Left cardiac atrium (tissue), 4 donors: ENCODE results near the gene PDPN. TPM values are rescaled to one million over a fixed set of nuclear protein-coding genes. Genes with fewer than 3 reads are reported as not detected.
A peak's percentile ranks its signal among the peaks of the same experiment; 100 is the strongest.
"Not testable (repeated sequence)": the region's sequence is repeated elsewhere in the genome, so short reads cannot be mapped to it uniquely, and the experiment has no call there.

Source experiments
- ATAC-seq, 2 donors: fragments of 200-7000 bp; cut with Tn5 transposase; one replicate each; pipeline ENCODE4 v1.9.1; 2020; ENCODE audit warnings: mild to moderate bottlenecking in 2 of 2, moderate library complexity in 2 of 2
- DNase-seq: peaks from one replicate; pipeline ENCODE4 v3.0.0-alpha.2; 2020
- intact Hi-C, 2 donors: fragments of 100-400 bp; cut with DNase I; formaldehyde crosslinking; loops; one replicate each; pipeline versions ENCODE4 v1.14.1 to v1.15.1; 2022 to 2023
- total RNA-seq, 2 donors: library from RNA; stranded (reverse); fragmentation: NEBNext Ultra II Directional; extraction: Animal tissue kit (Norgen Biotek cat#: 25700); gene quantifications; one replicate each; pipeline ENCODE4 v1.2.1, GENCODE V29; 2021
- donor health status: DM: no; HTN: yes; CAD: no.
- donor health status: DM: no; HTN: yes; CAD: no; lungs with severe emphysema.
- donor health status: DM: yes; HTN: yes; CAD: no.
- donor health status: Dilated cardiomyopathy.

Gene PDPN
- total RNA-seq, 2 donors from 2014 or later = 14.3 to 25.8 TPM

GRCh38 chr1:13570435-13570834 lies 13.2 kb upstream of the PDPN start:
- DNase-seq, ATAC-seq, intact Hi-C loops: not testable (repeated sequence)

GRCh38 chr1:13570924-13571323 lies 12.7 kb upstream of the PDPN start:
- ATAC-seq (no peak), DNase-seq (no peak)
- intact Hi-C loops = no loop called here

GRCh38 chr1:13573586-13573985 lies 10.0 kb upstream of the PDPN start:
- intact Hi-C loops = no loop called here
- DNase-seq = no peak
- no peak for ATAC-seq

GRCh38 chr1:13576926-13577325 lies 6.7 kb upstream of the PDPN start:
- ATAC-seq (peak; percentile 8 to 44), DNase-seq (no peak)
- intact Hi-C loops = no loop called here

- no peak for ATAC-seq
- intact Hi-C loops = no loop called here
- no peak for DNase-seq
These were observed 5.8 kb upstream of the PDPN start for GRCh38 chr1:13577846-13578245.

- DNase-seq = no peak
- no peak for ATAC-seq
- intact Hi-C loops = no loop called here
These were observed 2.2 kb upstream of the PDPN start for GRCh38 chr1:13581446-13581845.

- DNase-seq (no peak), ATAC-seq (no peak)
- intact Hi-C loops = no loop called here
These were observed 754 bp upstream of the PDPN start for GRCh38 chr1:13582713-13583443.

GRCh38 chr1:13583966-13584791 lies 547 bp downstream of the PDPN start:
- ATAC-seq (peak; percentile 79 to 84), DNase-seq (peak; percentile 47)
- intact Hi-C loops = no loop called here

GRCh38 chr1:13584876-13585611 lies 1.4 kb downstream of the PDPN start:
- DNase-seq (no peak), ATAC-seq (no peak)
- intact Hi-C loops = no loop called here

GRCh38 chr1:13585612-13585991 lies 2.0 kb downstream of the PDPN start:
- ATAC-seq (no peak), DNase-seq (no peak)
- intact Hi-C loops = no loop called here

- intact Hi-C loops = no loop called here
- DNase-seq (no peak), ATAC-seq (no peak)
These were observed 2.4 kb downstream of the PDPN start for GRCh38 chr1:13586001-13586400.

- intact Hi-C loops = no loop called here
- DNase-seq (no peak), ATAC-seq (peak in 1 of 2 donors; percentile 14)
These were observed 3.8 kb downstream of the PDPN start for GRCh38 chr1:13587256-13588030.

GRCh38 chr1:13588946-13589796 lies 5.5 kb downstream of the PDPN start:
- ATAC-seq = no peak
- intact Hi-C loops = no loop called here
- no peak for DNase-seq

GRCh38 chr1:13590486-13590885 lies 6.9 kb downstream of the PDPN start:
- intact Hi-C loops = no loop called here
- no peak for DNase-seq
- no peak for ATAC-seq

- ATAC-seq = peak; percentile 68 to 91
These were observed 10.0 kb downstream of the PDPN start for GRCh38 chr1:13593511-13594131.

GRCh38 chr1:13595411-13595810 lies 11.8 kb downstream of the PDPN start:
- no peak for DNase-seq
- no peak for ATAC-seq
- intact Hi-C loops = no loop called here

More at GRCh38 chr1:13593511-13594131, 10.0 kb downstream of the PDPN start:
- DNase-seq = peak; percentile 67
- intact Hi-C loops = no loop called here

- DNase-seq = no peak
- intact Hi-C loops = no loop called here
- ATAC-seq = no peak
These were observed 13.5 kb downstream of the PDPN start for GRCh38 chr1:13597166-13597565.
